Kidney (tissue), 14 donors: ENCODE measurements around the gene OPRL1. TPM values are rescaled to one million over a fixed set of nuclear protein-coding genes. Genes with fewer than 3 reads are reported as not detected.

Source experiments
- DNase-seq, 5 donors: peaks; one replicate each; pipeline ENCODE4 v3.0.0-alpha.2; 2013 to 2020
- FAIRE-seq: peaks from 2 replicates; lab custom pipeline; 2012; peaks lifted over from hg19 to GRCh38; lab: Jason Lieb, UNC
- H3K27ac ChIP-seq, 2 donors: one replicate each; pipeline ENCODE4 v1.7.0; 2013; ENCODE audit warnings: low read depth in 2 of 2, low read length in 2 of 2, inconsistent platforms in 1 of 2
- H3K27me3 ChIP-seq: one replicate; pipeline ENCODE4 v1.7.1; 2013; ENCODE audit warnings: low read length, inconsistent platforms; ENCODE audit not compliant: control insufficient read depth, insufficient read depth
- H3K36me3 ChIP-seq, 3 donors: one replicate each; pipeline versions ENCODE4 v1.7.0 to v1.7.1; 2013; ENCODE audit warnings: low read length in 3 of 3, control low read depth in 1 of 3, inconsistent platforms in 1 of 3; ENCODE audit not compliant: insufficient read depth in 3 of 3, control insufficient read depth in 2 of 3
- H3K4me1 ChIP-seq, 3 donors: one replicate each; pipeline versions ENCODE4 v1.7.0 to v1.7.1; 2013; ENCODE audit warnings: low read length in 3 of 3, inconsistent platforms in 1 of 3, low read depth in 1 of 3; ENCODE audit not compliant: control insufficient read depth in 2 of 3, insufficient read depth in 2 of 3
- H3K4me3 ChIP-seq, 3 donors: one replicate each; pipeline versions ENCODE4 v1.7.0 to v1.8.1; 2013; ENCODE audit warnings: low read length in 3 of 3, control low read depth in 1 of 3, inconsistent platforms in 1 of 3
- H3K9ac ChIP-seq, 3 donors: one replicate each; pipeline versions ENCODE4 v1.7.0 to v1.7.1; 2013; ENCODE audit warnings: low read length in 3 of 3, control low read depth in 1 of 3, inconsistent platforms in 1 of 3
- H3K9me3 ChIP-seq, 3 donors: one replicate each; pipeline versions ENCODE4 v1.7.0 to v1.7.1; 2013; ENCODE audit warnings: low read length in 3 of 3, control low read depth in 1 of 3, inconsistent platforms in 1 of 3; ENCODE audit not compliant: control insufficient read depth in 2 of 3, insufficient read depth in 1 of 3
- intact Hi-C: fragments of 100-400 bp; cut with DNase I; formaldehyde crosslinking; loops from one replicate; pipeline ENCODE4 v1.11.1; 2022
- polyA plus RNA-seq: library from polyadenylated mRNA; stranded (reverse); fragments of 350-450 nt; fragmentation: Illumina TruSeq; extraction: RNeasy Lipid Tissue Mini Kit (QIAGEN cat#74804); gene quantifications from one replicate; pipeline ENCODE4 v1.2.3, GENCODE V29; 2014; ENCODE audit warnings: low read depth, low replicate concordance; ENCODE audit not compliant: insufficient read depth
- total RNA-seq: library from RNA; stranded (reverse); fragmentation: NEBNext Ultra II Directional; extraction: Animal tissue kit (Norgen Biotek cat#: 25700); gene quantifications from one replicate; pipeline ENCODE4 v1.2.1, GENCODE V29; 2021
- TF ChIP-seq, protein P1 (sequence below): IDR thresholded peaks from 3 replicates; pipeline ENCODE4 v1.5.1; 2012; ENCODE audit warnings: mild to moderate bottlenecking, moderate library complexity, borderline replicate concordance; ENCODE audit not compliant: insufficient read depth; ENCODE audit errors: extremely low read depth
- donor health status: control.
- donor health status: control.
- donor health status: control.
- donor health status: control.
- donor health status: control.
- donor health status: DM: yes; HTN: yes; CAD: no.
- donor health status: Normal renal cell carcinoma (clear cell type).

The OPRL1 gene
- total and polyA plus RNA-seq, 2 donors from 2014 or later: 0.39 to 1.2 TPM

- TF ChIP-seq, protein P1, sequence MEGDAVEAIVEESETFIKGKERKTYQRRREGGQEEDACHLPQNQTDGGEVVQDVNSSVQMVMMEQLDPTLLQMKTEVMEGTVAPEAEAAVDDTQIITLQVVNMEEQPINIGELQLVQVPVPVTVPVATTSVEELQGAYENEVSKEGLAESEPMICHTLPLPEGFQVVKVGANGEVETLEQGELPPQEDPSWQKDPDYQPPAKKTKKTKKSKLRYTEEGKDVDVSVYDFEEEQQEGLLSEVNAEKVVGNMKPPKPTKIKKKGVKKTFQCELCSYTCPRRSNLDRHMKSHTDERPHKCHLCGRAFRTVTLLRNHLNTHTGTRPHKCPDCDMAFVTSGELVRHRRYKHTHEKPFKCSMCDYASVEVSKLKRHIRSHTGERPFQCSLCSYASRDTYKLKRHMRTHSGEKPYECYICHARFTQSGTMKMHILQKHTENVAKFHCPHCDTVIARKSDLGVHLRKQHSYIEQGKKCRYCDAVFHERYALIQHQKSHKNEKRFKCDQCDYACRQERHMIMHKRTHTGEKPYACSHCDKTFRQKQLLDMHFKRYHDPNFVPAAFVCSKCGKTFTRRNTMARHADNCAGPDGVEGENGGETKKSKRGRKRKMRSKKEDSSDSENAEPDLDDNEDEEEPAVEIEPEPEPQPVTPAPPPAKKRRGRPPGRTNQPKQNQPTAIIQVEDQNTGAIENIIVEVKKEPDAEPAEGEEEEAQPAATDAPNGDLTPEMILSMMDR: no peak
- DNase-seq: no peak
- intact Hi-C loops: no loop called here
These were observed 63.3 kb downstream of the OPRL1 start for GRCh38 chr20:64143018-64143801.

GRCh38 chr20:64144144-64144912 is 64.4 kb downstream of the OPRL1 start:
- no peak overlapping the region for H3K4me3 ChIP-seq
- H3K9ac ChIP-seq: no peak overlapping the region
- DNase-seq: no peak
- no peaks in the 10 kb centered on the region for H3K4me1 ChIP-seq
- no peaks in the 10 kb centered on the region for H3K36me3 ChIP-seq
- H3K27ac ChIP-seq: no peak overlapping the region
- TF ChIP-seq, protein P1: no peak
- intact Hi-C loops: no loop called here
- no peaks in the 10 kb centered on the region for H3K9me3 ChIP-seq
- no peak for FAIRE-seq
- no peaks in the 10 kb centered on the region for H3K27me3 ChIP-seq

More at GRCh38 chr20:64143018-64143801, 63.3 kb downstream of the OPRL1 start:
- Histone ChIP-seq H3K36me3 (no peaks in the 10 kb centered on the region), H3K27me3 (no peaks in the 10 kb centered on the region), H3K9ac (no peak overlapping the region), H3K4me3 (no peak overlapping the region), H3K27ac (no peak overlapping the region), H3K4me1 (no peaks in the 10 kb centered on the region), H3K9me3 (no peaks in the 10 kb centered on the region)
- no peak for FAIRE-seq

DNA sequence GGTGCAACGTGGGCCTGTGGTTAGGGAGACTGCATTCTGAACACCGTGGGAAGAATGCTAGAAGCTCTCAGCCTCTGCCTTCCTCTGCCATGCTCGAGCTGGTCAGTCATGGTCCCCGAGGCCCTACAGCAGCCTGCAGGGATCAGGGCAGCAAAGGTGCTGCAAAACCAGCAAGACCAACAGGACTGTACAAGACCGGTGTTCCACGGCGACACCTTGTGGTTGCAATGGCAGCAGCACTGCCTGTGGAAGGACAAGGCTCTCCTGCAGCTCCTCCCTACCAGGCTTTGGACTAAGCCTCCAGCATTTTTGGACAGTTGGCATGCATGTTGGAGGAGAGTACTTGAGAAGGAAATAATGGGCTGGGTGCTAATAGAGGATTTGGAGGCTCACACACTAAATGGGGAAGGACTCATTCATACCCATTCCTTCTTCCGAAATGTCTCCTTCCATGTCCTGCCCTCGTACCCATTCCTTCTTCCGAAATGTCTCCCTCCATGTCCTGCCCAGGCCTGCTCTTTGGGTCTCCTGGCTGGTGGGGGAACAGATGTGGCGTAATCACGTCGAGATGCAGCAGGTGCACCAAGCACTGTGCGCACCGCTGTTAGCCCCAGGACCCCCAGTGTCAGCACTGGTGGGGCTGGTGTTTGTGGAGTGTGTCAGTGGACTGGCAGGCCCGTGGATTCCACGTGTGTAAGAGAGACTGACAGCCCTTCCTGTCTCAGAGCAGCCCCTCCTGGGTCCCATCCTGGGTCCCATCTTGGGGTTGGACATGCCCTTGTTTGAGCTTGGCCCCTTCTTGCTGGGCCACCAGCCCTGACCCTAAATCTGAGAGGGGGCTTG is 65.8 kb downstream of the OPRL1 start:
- Histone ChIP-seq H3K9ac (no peak overlapping the region), H3K27ac (no peak overlapping the region), H3K9me3 (no peaks in the 10 kb centered on the region), H3K4me1 (no peaks in the 10 kb centered on the region), H3K4me3 (no peak overlapping the region), H3K27me3 (no peaks in the 10 kb centered on the region), H3K36me3 (no peaks in the 10 kb centered on the region)
- intact Hi-C loops: no loop called here
- FAIRE-seq (no peak), DNase-seq (no peak)
- TF ChIP-seq, protein P1: no peak
